ENCODE data around the gene CYTL1. TPM values are rescaled to one million over a fixed set of nuclear protein-coding genes. Genes with fewer than 3 reads are reported as not detected.

The CYTL1 gene
- total and polyA plus RNA-seq, 7 donors: 0.54 to 3.6 (median 1.5) TPM; not detected in 2

DNA sequence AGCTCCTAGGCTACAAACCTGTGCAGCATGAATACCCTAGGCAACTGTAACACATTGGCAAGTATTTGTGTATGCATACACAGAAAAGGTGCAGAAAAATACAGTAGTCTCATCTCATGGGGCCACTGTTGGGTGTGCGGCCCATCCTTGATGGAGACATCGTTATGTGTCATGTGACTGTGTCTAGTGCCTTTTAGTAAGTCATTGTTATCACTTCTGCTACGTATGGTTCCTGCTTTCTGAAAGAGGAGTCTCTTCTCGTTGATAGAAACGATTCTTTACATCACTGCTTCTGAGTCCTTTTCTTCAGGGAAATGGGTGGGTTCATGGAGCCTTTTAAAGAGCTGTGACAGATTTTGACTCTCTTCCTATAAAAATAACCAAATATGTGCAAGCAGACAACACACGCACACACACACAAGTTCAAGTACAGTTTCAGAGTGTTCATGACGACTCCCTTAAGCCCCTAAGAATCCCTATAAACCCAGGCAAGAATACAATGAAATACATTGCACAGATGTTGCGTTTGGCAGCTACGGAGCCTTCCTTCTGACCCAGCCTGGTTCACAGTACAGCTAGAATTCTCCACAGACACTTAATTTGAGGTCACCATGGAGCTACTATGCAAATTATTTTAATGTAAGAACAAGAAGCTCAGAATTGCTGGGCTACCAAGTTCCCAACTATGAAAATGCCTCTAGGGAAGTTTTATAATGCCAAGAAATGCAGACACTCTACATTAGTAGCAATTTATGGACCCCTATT, 21.8 kb upstream of the CYTL1 start:
- DNase-seq: no peak
- TF ChIP-seq POLR2A (IDR thresholded peaks at IDR 0.05) (no peak), EP300 (IDR thresholded peaks at IDR 0.05) (no peak), POLR2AphosphoS5 (IDR thresholded peaks at IDR 0.05) (no peak)
- TF ChIP-seq, protein P1, sequence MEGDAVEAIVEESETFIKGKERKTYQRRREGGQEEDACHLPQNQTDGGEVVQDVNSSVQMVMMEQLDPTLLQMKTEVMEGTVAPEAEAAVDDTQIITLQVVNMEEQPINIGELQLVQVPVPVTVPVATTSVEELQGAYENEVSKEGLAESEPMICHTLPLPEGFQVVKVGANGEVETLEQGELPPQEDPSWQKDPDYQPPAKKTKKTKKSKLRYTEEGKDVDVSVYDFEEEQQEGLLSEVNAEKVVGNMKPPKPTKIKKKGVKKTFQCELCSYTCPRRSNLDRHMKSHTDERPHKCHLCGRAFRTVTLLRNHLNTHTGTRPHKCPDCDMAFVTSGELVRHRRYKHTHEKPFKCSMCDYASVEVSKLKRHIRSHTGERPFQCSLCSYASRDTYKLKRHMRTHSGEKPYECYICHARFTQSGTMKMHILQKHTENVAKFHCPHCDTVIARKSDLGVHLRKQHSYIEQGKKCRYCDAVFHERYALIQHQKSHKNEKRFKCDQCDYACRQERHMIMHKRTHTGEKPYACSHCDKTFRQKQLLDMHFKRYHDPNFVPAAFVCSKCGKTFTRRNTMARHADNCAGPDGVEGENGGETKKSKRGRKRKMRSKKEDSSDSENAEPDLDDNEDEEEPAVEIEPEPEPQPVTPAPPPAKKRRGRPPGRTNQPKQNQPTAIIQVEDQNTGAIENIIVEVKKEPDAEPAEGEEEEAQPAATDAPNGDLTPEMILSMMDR (IDR thresholded peaks at IDR 0.05): no peak
- 73 to 77% methylated on average over 9 of the region's 9 CpGs for WGBS, 2 donors
- no peaks in the 10 kb centered on the region for H3K27me3 ChIP-seq
- no peaks in the 10 kb centered on the region for H3K9me3 ChIP-seq
- intact Hi-C loops (cut with DNase I): no loop called here
- no peaks in the 10 kb centered on the region for H3K36me3 ChIP-seq
- no peak overlapping the region for H3K27ac ChIP-seq
- peaks cover 0 to 12% (median 2%) of the 10 kb centered on the region in 4 donors for H3K4me1 ChIP-seq
- H3K4me3 ChIP-seq: no peak overlapping the region

- Histone ChIP-seq H3K36me3 (no peaks in the 10 kb centered on the region), H3K4me3 (no peak overlapping the region), H3K27me3 (no peaks in the 10 kb centered on the region), H3K9me3 (no peaks in the 10 kb centered on the region), H3K27ac (no peak overlapping the region), H3K4me1 (peaks cover 0 to 14% (median 7%) of the 10 kb centered on the region in 4 donors)
- WGBS, 2 donors: 90 to 92% methylated on average over 7 of the region's 7 CpGs
- DNase-seq: no peak
- TF ChIP-seq POLR2A (IDR thresholded peaks at IDR 0.05) (no peak), EP300 (IDR thresholded peaks at IDR 0.05) (no peak), POLR2AphosphoS5 (IDR thresholded peaks at IDR 0.05) (no peak)
- TF ChIP-seq, protein P1 (IDR thresholded peaks at IDR 0.05): no peak
- intact Hi-C loops (cut with DNase I): no loop called here
These were observed 20.5 kb upstream of the CYTL1 start for GRCh38 chr4:5039800-5040199.

- intact Hi-C loops (cut with DNase I): no loop called here
- Histone ChIP-seq H3K27ac (peak overlapping the region in 1 of 4 donors; percentile 33), H3K9me3 (no peaks in the 10 kb centered on the region), H3K27me3 (no peaks in the 10 kb centered on the region), H3K4me3 (no peak overlapping the region), H3K36me3 (no peaks in the 10 kb centered on the region), H3K4me1 (peaks cover 0 to 28% (median 22%) of the 10 kb centered on the region in 4 donors)
- no peak for DNase-seq
- WGBS, 2 donors: 44 to 61% methylated on average over 8 of the region's 8 CpGs
- TF ChIP-seq POLR2A (IDR thresholded peaks at IDR 0.05): no peak
- TF ChIP-seq, protein P1 (IDR thresholded peaks at IDR 0.05): no peak
- TF ChIP-seq POLR2AphosphoS5 (IDR thresholded peaks at IDR 0.05): peak in 1 of 4 donors; percentile 49
- TF ChIP-seq EP300 (IDR thresholded peaks at IDR 0.05): peak in 1 of 4 donors; percentile 22
These were observed 18.6 kb upstream of the CYTL1 start for GRCh38 chr4:5037553-5038551.

DNA sequence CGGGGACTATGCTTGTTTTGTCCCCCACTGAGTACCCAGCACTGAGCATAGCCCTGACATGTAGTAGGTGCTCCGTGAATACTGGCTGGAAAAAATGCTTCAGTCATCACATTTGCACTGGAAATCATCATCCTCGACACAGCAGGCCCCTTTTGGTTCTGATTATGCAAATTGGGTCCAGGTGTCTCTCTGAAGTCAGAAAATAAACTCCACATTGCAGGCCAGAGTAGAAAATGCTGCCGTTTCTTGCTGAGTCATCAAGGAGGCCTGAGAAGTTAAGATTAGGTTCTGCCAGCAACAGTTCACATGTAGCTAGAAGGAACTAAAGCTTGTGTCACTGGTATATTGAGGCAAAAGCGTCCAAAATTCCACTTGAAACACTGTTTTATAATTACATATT, 17.0 kb upstream of the CYTL1 start:
- Histone ChIP-seq H3K9me3 (no peaks in the 10 kb centered on the region), H3K27me3 (no peaks in the 10 kb centered on the region), H3K27ac (no peak overlapping the region), H3K4me3 (no peak overlapping the region), H3K4me1 (peaks cover 0 to 28% (median 22%) of the 10 kb centered on the region in 4 donors), H3K36me3 (no peaks in the 10 kb centered on the region)
- 23 to 31% methylated on average over 5 of the region's 5 CpGs for WGBS, 2 donors
- intact Hi-C loops (cut with DNase I): no loop called here
- TF ChIP-seq POLR2AphosphoS5 (IDR thresholded peaks at IDR 0.05): no peak
- TF ChIP-seq POLR2A (IDR thresholded peaks at IDR 0.05): no peak
- DNase-seq: no peak

DNA sequence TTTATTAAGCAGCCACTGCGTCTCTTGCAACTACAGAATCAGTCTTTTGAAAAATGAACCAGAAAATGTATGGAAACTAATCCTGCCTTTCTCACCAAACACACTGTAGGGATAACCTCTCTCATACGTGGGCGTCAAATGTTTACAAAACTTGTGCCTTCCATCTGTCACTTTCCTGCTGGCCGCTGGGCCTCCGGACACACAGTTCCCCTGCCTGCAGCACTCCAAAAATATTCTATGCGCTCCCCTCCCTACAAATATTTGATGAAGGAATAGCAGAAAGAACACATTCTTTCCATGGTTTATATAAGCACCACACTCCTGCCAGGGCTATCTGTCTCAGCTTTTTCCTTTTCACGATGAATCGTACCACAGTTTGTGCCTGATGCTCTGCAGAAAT, 14.9 kb upstream of the CYTL1 start:
- Histone ChIP-seq H3K4me1 (peaks cover 0 to 28% (median 22%) of the 10 kb centered on the region in 4 donors), H3K27ac (peak overlapping the region in 2 of 4 donors; percentile 44 to 61), H3K36me3 (no peaks in the 10 kb centered on the region), H3K9me3 (no peaks in the 10 kb centered on the region), H3K27me3 (no peaks in the 10 kb centered on the region), H3K4me3 (no peak overlapping the region)
- no peak for DNase-seq
- intact Hi-C loops (cut with DNase I): no loop called here
- WGBS, 2 donors: 62 to 63% methylated on average over 8 of the region's 8 CpGs
- TF ChIP-seq POLR2AphosphoS5 (IDR thresholded peaks at IDR 0.05): no peak
- TF ChIP-seq POLR2A (IDR thresholded peaks at IDR 0.05): no peak
- TF ChIP-seq, protein P1 (IDR thresholded peaks at IDR 0.05): no peak
- no peak for TF ChIP-seq EP300 (IDR thresholded peaks at IDR 0.05)
